ENCODE measurements around the gene CYB561D1. TPM values are rescaled to one million over a fixed set of nuclear protein-coding genes. Genes with fewer than 3 reads are reported as not detected.
A peak's percentile ranks its signal among the peaks of the same experiment; 100 is the strongest.

CYB561D1 gene
- total RNA-seq, 1 donor from 2014 or later: 10.4 TPM

GRCh38 chr1:109501644-109502363, 7.9 kb downstream of the CYB561D1 start:
- Mint-ChIP-seq H3K9me3 (no peaks in the 10 kb centered on the region), H3K27ac (no peak overlapping the region), H3K4me3 (no peak overlapping the region), H3K4me1 (ENCODE audit: unreplicated experiment) (peaks cover 31% of the 10 kb centered on the region), H3K36me3 (no peaks in the 10 kb centered on the region), H3K27me3 (no peaks in the 10 kb centered on the region)
- no peak for TF ChIP-seq CTCF (conservative IDR thresholded peaks at IDR 0.05)
- no peak for DNase-seq (ENCODE audit: extremely low spot score, unreplicated experiment)

GRCh38 chr1:109502364-109502851, 8.5 kb downstream of the CYB561D1 start:
- peaks cover 31% of the 10 kb centered on the region for H3K4me1 Mint-ChIP-seq (ENCODE audit: unreplicated experiment)

GRCh38 chr1:109503935-109504334, 10.0 kb downstream of the CYB561D1 start:
- TF ChIP-seq CTCF (conservative IDR thresholded peaks at IDR 0.05): no peak
- H3K4me3 Mint-ChIP-seq: no peak overlapping the region
- H3K36me3 Mint-ChIP-seq: no peaks in the 10 kb centered on the region
- H3K9me3 Mint-ChIP-seq: no peaks in the 10 kb centered on the region
- H3K27me3 Mint-ChIP-seq: peaks cover 8% of the 10 kb centered on the region
- no peak overlapping the region for H3K27ac Mint-ChIP-seq
- peaks cover 38% of the 10 kb centered on the region for H3K4me1 Mint-ChIP-seq (ENCODE audit: unreplicated experiment)
- DNase-seq (ENCODE audit: extremely low spot score, unreplicated experiment): no peak

More at GRCh38 chr1:109502364-109502851, 8.5 kb downstream of the CYB561D1 start:
- Mint-ChIP-seq H3K27me3 (no peaks in the 10 kb centered on the region), H3K27ac (peak overlapping the region; percentile 77), H3K9me3 (no peaks in the 10 kb centered on the region), H3K36me3 (no peaks in the 10 kb centered on the region), H3K4me3 (no peak overlapping the region)
- no peak for TF ChIP-seq CTCF (conservative IDR thresholded peaks at IDR 0.05)
- DNase-seq (ENCODE audit: extremely low spot score, unreplicated experiment): no peak

DNA sequence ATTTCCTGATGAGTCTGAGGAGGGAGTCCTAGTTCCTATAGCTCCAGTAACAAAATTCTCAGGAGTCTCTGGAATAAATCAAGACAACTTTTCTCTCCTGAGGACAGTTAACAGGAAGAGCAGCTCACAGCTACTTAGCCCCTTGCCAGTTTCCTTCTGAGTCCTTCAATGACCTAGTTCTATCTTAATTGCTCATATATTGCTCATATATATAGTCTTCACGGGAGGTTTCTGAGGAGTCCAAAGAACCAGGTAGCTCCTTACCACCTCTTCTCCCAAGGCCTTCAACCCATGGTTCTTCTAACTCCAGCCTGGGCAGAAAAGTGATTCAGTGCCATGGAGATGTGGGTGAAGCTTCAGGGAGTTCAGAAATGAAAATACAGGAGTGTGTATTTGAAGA, 11.1 kb downstream of the CYB561D1 start:
- H3K4me1 Mint-ChIP-seq (ENCODE audit: unreplicated experiment): peaks cover 36% of the 10 kb centered on the region
- no peak overlapping the region for H3K4me3 Mint-ChIP-seq
- no peaks in the 10 kb centered on the region for H3K9me3 Mint-ChIP-seq
- no peak for DNase-seq (ENCODE audit: extremely low spot score, unreplicated experiment)
- no peak for TF ChIP-seq CTCF (conservative IDR thresholded peaks at IDR 0.05)
- H3K27ac Mint-ChIP-seq: no peak overlapping the region
- H3K36me3 Mint-ChIP-seq: no peaks in the 10 kb centered on the region
- peaks cover 12% of the 10 kb centered on the region for H3K27me3 Mint-ChIP-seq

DNA sequence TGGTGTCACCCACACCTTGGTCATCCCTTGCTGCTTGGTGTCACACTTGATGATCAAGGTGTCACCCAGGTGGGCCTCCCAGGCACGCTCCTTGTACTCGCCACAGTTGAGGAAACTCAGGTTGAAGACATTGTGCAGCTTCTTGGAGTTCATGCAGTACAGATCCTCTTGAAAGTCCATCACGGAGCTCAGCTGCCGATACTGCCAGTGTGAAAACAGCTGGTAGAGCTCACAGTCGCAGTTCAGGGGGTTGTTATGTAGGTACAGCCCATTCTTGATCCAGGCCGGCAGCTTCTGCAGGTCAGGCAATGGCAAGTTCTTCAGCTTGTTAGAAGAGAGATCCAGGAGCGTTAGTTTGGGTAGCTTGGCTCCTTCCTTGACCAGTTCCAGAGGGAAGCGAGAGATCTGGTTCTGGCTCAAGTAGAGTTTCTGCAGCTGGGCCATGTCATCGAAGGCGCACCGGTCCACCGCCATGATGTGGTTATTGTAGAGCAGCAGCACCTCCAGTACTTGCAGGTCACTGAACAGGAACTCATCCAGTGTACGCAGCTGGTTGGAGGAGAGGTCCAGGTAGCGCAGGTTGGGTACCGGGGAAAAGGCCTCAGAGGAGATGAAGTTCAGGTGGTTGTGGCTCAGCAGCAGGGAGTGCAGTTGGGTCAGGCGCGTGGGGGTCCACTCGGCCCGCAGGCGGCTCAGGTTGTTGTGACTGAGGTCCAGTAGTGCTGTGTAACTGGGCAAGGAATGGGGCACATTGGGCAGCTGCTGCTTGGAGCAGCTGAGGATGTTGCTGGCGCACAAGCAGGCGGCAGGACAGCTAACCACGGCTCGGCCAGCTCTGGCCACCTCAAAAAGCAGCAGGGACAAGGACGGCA, 14.3 kb downstream of the CYB561D1 start:
- no peaks in the 10 kb centered on the region for H3K36me3 Mint-ChIP-seq
- TF ChIP-seq CTCF (conservative IDR thresholded peaks at IDR 0.05): no peak
- no peak overlapping the region for H3K27ac Mint-ChIP-seq
- peaks cover 22% of the 10 kb centered on the region for H3K4me1 Mint-ChIP-seq (ENCODE audit: unreplicated experiment)
- no peak for DNase-seq (ENCODE audit: extremely low spot score, unreplicated experiment)
- H3K27me3 Mint-ChIP-seq: peaks cover 28% of the 10 kb centered on the region
- peak overlapping the region; percentile 89 for H3K4me3 Mint-ChIP-seq
- no peaks in the 10 kb centered on the region for H3K9me3 Mint-ChIP-seq
